IPS-18c (cell line): ENCODE measurements around the gene WDR7.

Source experiments
- H3K4me3 ChIP-seq: 2 replicates; pipeline ENCODE4 v1.7.0; 2013; ENCODE audit warnings: low read depth, mild to moderate bottlenecking, low read length, moderate library complexity; ENCODE audit not compliant: insufficient read depth
- H3K9me3 ChIP-seq: one replicate; pipeline ENCODE4 v1.6.1; 2013; ENCODE audit warnings: mild to moderate bottlenecking, low read length, moderate library complexity; ENCODE audit not compliant: control insufficient read depth, insufficient read depth

WDR7 gene

DNA sequence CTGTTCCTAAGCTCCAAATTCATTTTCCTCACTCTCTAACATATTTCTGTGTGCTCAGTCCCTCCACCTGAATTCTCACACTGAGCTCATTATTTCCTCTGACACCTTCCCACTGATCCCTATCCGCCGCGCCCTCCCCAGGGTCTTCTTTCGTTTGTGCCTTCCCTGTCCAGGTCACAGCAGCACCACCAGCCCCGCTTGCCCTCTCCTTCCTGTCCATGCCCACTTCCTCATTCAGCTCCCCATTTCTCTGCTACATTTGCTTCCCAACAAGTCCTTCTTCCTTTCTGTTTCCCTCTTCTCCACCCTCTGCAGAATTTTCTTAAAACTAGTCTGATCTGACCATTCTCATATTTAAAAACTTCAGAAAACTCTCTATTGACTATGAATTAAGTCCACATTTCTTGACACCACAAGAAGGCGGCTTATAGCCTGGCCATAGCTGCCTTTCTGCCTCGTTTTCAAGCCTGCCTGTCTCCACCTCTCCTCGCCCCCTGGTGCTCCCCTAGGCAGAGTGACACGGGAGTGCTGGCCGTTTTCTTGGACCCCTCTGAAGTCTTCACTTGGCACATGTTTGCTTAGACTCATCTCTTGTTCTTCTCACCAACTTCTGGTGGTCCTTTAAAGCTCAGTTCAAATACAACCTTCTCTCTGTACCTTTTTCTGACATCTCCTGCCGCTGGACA, 357.0 kb downstream of the WDR7 start:
- Histone ChIP-seq H3K9me3 (no peaks in the 10 kb centered on the region), H3K4me3 (no peak overlapping the region)

DNA sequence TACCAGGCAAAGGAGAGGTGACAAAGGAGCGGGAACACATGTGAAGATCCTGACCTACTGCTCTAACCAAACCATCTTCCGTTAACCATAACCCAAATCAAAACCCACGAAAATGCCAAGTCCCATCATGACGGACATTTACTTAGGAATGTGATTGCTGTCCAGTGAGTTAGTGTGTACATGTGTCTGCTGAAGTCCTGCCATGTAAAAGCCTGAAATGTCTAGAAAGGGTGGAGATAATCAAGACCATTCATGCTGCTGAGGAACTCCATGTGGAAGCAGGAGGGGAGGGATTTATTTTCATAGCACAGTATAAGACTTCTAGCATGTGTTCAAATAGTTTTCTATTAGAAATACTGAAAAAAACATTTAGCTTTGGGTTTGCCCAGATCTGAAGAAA, 358.7 kb downstream of the WDR7 start:
- H3K9me3 ChIP-seq = no peaks in the 10 kb centered on the region

DNA sequence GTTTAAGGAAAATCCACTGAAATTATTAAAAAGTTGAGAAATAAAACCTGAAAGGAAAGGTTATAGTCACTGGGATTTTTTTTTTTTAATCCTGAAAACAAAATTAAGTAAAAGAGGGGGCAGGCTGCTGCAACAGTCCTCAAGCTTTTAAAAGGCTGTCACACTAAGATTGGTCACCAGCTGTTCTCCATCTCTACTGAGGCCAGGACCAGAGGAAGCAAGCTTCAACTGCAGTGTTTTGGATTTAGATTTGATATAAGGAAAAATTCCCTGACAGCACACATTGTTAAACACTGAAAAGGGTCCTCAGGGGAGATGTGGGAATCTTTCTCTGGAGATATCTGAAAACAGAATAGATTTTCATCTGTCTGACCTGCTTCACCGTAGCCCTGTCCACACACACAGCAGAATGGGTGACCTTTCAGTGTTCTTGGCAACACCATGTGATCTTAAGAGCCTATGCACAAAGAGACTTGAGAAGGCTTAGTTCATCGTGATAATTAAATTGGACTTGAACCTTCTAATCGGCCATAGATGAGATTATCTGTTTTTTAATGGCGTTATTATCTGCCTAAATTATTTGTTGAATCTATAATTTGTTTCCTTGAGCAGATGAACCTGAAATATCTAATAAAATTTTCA, 363.7 kb downstream of the WDR7 start:
- H3K4me3 ChIP-seq = no peak overlapping the region
- H3K9me3 ChIP-seq = no peaks in the 10 kb centered on the region

More for the DNA sequence above, 358.7 kb downstream of the WDR7 start:
- H3K4me3 ChIP-seq = no peak overlapping the region

DNA sequence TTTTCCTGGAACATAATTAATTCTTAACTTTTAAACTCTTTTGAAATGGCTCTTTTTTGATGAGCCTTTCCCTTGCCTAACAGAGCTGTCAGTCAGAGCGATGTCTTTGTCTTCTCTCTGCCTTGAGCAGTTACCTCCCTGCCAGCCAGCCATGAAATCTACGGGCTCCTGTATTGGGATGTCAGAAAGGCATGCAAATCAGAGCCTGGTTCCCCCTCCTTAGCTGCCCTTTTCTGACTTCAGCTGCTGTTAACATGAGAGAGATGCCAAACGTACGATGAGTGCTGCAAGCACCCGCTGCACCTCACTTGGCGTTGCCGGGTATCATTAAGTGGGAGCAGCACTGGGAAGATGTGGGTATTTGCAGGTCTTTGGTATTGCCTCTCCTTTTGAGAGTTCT, 364.3 kb downstream of the WDR7 start:
- H3K4me3 ChIP-seq = no peak overlapping the region
- no peaks in the 10 kb centered on the region for H3K9me3 ChIP-seq

DNA sequence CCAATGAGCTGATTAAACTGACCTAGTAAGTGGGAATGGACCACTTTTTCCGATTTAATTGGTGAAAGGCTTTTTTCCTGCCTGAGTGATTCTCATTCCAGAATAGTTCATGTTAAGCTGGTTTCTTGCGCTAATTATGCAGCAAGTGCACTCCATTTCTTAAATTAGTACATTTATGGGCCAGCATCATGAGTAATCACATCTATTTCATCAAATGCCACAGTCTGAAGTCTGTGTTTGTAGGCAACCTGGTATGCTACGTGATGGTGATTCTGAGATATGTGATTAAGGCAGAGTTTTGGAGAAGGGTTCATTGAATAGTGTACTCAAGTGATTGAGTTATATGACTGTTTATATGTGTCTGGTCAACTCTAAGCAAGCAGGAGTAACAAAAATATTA, 367.7 kb downstream of the WDR7 start:
- no peaks in the 10 kb centered on the region for H3K9me3 ChIP-seq
- no peak overlapping the region for H3K4me3 ChIP-seq

DNA sequence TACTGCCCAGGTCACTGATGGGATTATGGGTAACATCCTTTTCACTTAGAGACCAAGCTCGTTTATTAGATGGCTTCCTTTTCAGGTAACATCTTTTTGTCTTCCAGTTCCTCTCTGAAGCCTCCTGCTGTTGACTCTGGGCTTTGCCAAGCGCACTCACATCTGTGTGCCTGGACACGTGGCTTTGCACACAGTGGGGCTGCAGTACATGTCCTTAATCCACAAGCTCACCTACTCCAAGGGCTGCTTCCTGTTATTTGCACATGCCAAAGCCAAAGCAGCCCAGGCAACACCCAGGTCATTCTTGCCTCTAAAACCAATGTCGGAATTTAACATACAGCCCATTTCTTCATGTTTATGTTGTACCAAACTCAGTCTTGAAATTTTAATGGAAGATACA, 371.6 kb downstream of the WDR7 start:
- Histone ChIP-seq H3K9me3 (no peaks in the 10 kb centered on the region), H3K4me3 (no peak overlapping the region)

DNA sequence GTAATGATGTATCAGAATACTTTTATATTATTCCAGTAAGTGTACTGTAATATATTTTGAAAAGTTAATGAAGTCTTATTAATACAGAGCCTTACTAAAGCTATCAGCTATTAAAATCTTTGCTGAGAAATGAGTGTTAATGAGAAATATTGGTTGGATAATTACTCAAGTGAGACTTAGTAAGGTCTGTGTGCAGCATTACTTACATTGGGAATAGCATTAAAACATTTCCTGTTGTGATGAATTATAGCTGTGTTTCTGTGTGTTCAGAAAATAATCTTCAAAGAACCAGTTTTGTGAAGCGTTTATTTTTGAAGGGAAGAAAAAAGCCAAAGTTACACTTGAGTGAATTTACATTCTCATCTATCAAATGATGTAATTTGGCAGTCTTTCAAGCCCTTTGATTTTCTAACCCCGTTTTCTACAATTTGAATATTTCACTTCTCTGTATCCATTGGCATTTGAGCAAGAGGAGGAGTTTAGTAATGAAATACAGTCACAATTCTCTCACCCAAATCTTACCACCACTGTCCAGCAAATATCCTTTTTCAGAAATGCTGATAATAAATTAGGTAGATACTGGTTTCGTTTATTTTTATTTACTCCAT, 372.2 kb downstream of the WDR7 start:
- H3K4me3 ChIP-seq = no peak overlapping the region
- no peaks in the 10 kb centered on the region for H3K9me3 ChIP-seq

DNA sequence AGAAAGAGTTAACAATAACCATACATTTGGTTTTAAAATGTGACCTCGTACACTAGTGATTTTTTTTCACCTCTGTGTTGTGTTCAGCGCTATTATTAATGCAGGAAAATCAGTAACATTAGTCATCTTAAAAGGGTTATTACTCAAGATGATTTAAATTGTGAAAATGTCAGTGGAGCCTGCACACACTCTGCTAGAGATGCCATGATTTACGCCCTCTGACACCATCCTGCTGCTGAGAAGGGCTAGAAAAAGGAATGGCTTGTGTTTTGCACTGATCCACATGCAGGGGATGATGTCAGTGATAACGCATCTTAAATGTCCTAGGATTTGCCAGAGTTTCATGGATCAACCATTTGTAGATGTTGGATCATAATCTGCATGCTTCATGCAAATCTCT, 374.4 kb downstream of the WDR7 start:
- H3K4me3 ChIP-seq = no peak overlapping the region
- no peaks in the 10 kb centered on the region for H3K9me3 ChIP-seq

DNA sequence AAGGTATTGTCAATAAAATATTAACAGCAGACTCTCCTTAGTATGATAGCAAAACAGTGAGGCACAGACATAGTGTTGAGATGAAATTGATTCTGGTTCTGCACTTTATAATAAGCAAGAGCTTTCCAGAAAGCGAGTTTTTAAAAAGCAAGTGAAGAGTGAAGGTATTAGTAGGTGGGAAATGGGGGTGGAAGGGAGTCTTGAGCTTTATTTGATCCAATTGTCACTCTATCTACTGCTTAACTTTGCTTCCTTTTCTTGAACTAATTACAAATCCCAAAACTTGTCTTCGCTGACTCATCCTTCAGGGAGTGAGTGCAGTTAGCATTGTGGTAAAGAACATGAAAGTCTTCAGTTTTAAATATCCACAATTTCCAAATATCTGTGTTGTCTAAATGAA, 375.2 kb downstream of the WDR7 start:
- H3K4me3 ChIP-seq = no peak overlapping the region

DNA sequence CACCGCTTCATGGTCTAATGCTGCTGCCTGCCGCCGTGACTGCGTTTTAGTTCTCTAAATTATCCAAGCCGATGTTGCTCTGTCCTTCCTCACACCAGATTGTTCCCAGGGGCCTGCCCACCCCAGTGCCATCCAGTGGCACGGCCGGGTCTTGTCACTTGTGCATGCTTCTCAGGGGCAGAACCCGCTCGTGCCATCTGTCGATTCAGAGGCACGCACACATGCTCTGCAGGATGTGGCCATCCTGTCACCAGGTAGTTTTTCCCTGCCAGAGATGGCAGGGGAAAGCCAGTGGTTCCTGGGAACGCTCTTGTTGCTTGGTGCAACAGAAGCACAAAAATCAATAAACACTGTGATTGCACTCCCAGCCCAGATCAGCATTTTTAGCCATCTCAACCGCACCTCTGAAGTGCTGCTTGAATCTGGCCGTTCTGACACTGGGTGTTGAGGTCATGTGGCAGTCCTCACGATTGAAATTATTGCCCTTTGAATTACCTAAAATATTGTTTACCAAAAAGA, 376.1 kb downstream of the WDR7 start:
- H3K9me3 ChIP-seq = no peaks in the 10 kb centered on the region
- H3K4me3 ChIP-seq = no peak overlapping the region

More for the DNA sequence above, 375.2 kb downstream of the WDR7 start:
- H3K9me3 ChIP-seq = no peaks in the 10 kb centered on the region

DNA sequence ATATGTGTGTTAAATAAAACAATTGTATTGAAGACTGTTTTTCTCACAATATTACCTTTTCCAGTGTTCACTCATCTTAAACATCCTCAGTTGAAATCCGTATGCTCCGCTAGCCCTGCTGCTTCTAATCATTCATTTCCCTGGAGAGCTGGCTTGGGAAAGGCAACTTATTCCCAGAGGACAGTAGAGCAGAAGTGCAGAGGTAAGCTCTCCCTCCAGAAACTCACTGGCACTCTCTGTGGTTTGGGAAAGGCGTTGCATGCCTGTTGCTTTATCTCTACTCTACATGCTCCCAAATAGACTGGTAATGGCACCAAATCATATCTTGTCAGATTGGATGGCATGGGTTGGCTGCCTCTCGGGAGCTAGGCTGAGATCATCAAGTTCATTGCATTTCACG, 378.6 kb downstream of the WDR7 start:
- Histone ChIP-seq H3K9me3 (no peaks in the 10 kb centered on the region), H3K4me3 (no peak overlapping the region)

DNA sequence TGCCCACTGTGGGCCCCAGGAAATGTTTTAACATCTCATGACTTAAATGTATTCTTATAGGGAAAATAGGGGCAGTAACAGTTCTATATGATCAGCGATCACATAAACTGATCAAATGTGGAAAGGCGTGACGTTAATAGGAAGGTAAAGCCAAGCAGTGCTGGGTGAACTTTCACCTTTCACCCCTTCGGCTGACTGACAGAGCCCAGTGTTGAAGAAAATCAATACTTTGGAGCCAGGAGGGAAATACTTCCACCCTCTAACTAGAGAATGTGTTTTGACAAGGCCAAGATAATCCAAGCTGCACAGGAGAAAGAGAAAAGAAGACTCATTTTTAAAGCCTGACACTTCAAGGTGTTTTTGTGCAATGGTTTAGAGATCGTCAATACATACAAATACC, 379.3 kb downstream of the WDR7 start:
- Histone ChIP-seq H3K4me3 (no peak overlapping the region), H3K9me3 (no peaks in the 10 kb centered on the region)

DNA sequence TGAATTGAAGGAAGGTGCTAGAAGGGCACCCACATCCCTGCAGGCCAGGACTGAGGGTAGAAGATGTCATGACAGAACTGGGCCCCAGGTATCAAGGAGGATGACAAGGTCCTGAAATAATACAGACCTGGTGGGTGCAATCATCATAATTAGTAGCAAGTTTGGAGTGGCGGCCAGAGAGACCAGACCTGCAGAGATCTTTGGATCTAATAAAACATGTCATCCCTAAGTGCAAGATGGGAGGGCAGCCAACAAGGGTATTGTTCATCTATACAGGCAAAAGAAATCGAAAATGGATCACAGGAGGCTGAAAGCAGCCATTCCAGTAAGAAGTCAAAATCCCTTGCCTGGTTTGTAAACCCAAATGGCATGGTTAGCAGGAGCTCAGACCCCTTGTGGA, 384.4 kb downstream of the WDR7 start:
- Histone ChIP-seq H3K9me3 (no peaks in the 10 kb centered on the region), H3K4me3 (no peak overlapping the region)

DNA sequence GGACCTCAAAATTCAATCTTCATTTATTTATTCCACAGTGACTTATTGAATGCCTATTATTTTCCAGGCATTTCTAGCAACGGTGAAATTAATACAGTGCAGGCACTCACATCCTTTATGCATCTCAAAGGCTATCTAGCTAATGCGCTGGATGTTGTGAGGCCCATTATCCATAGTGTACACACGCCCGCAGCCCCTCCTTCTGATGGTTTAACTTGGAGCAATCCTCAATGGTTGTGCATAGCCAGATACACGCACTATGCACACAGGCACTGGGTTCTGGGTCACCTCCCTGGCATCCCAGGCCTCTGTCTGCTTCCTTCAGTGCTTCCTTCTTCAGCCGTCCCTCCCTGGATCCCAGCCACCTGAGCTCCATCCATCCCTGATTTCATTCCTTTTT, 387.2 kb downstream of the WDR7 start:
- H3K4me3 ChIP-seq = no peak overlapping the region
- H3K9me3 ChIP-seq = no peaks in the 10 kb centered on the region

DNA sequence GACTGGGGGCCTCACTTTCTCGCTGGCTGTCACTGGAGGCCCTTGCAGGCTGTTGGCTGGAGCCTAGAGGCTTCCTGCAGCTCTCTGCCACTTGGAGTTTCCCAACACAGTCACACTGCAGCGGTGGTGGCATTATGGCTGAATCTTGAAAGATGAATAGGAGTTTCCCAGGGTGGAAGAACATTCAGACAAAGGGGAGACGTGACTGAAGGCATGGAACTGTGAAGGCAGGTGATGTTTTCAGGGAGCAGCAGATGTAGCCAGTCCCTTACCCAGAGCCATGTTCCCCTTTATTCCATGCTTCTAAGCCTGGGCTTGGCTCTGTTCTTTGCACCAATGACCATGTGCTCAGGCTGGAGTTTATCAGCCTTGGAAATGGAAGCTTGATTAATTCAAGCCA, 389.0 kb downstream of the WDR7 start:
- peaks cover under 1% of the 10 kb centered on the region for H3K9me3 ChIP-seq
- no peak overlapping the region for H3K4me3 ChIP-seq

DNA sequence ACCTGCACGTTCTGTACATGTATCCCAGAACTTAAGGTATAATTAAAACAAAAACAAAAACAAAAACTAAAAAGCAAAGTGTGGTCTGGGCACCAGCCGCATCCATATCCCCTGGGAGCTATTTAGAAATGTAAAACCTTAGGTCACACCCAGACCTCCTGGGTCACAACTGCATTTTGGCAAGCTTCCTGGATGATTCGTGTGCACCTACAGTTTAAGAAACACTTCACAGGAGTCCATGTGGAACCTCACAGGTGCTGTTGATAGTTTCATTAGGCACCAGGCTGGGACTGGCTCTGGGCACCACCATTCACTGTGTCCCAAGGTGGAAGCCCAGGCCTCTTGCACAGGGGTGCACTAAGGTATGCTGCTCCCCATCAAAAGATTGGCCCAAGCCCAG, 392.1 kb downstream of the WDR7 start:
- H3K4me3 ChIP-seq = no peak overlapping the region
- peaks cover 5% of the 10 kb centered on the region for H3K9me3 ChIP-seq

DNA sequence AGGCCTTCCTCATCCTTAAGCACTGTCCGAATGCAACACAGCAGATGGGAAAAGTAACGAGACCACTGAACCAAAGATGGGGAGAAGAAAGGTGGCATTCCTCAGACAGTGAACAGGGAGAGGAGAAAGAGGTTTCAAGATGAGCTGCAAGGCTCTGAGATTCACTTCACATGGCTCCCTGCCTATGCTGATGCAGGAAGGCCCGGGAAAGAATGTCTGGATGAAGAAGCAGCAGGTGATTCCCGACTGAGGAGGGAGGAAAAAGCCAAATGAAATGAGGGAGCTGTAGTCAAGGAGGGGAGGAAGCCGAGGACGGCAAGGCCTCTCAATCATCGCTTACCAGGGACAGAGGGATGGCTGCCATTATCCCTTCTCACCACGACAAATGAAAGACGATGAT, 397.2 kb downstream of the WDR7 start:
- Histone ChIP-seq H3K9me3 (peaks cover 5% of the 10 kb centered on the region), H3K4me3 (no peak overlapping the region)

DNA sequence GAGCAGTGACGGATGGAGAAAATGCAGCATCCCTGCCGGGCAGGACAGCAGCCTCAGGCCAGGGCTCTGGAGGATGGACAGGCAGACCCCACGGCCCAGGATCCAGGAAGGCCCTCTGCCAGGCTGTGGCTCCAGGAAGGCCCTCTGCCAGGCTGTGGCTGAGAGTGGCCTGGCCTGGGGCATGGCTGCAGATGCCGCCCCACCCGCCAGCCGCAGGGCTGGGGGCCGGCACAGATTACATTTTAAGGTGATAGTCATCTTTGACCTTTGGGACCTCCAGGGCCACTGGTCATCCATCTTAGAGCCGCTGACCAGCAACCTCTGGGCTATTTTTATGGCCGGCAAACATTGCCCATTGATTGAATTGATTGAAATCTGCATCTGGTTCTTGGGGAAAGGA, 397.7 kb downstream of the WDR7 start:
- no peak overlapping the region for H3K4me3 ChIP-seq
- peaks cover 5% of the 10 kb centered on the region for H3K9me3 ChIP-seq
